Right lobe of liver (tissue), 4 donors: ENCODE measurements around the gene NR2F1-AS1.

Source experiments
- CTCF ChIP-seq, 4 donors: fragments of 200-600 bp in 3 of 4; fragments of 450-650 bp in 1 of 4; IDR thresholded peaks; one replicate each; pipeline versions ENCODE4 v1.5.1 to v1.8.0; 2016 to 2022; ENCODE audit warnings: antibody characterized with exemption in 4 of 4, mild to moderate bottlenecking in 2 of 4
- POLR2A ChIP-seq: fragments of 450-650 bp; IDR thresholded peaks from one replicate; pipeline ENCODE4 v1.6.1; 2017; ENCODE audit warnings: antibody characterized with exemption, mild to moderate bottlenecking
- donor health status: DM: no; HTN: no; CAD: no.
- donor health status: DM: no; HTN: no; CAD: no.
- donor health status: DM: no; HTN: yes; CAD: no.

DNA sequence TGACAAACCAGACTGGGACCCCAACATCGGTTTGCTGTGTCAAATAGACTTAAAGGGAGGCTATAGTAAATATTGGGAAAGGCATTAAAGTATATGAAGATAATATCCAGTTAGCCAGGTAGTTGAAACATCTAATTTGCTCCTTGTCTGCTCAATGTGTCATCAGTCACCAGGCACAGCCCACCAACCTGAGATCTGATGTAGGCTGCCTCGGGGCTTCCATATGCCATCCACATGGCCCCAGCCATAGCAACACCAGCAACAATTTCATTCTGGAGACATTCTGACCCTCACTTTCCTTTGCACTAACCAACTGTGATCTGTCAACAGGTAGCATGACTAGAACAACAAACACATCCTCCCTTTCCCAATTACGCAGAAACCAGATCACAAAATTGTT, 196.0 kb downstream of the NR2F1-AS1 start:
- TF ChIP-seq CTCF (IDR thresholded peaks at IDR 0.05) (no peak), POLR2A (no peak)
